ENCODE results near the gene SNX9. TPM values are rescaled to one million over a fixed set of nuclear protein-coding genes. Genes with fewer than 3 reads are reported as not detected.
A peak's percentile ranks its signal among the peaks of the same experiment; 100 is the strongest.

The SNX9 gene
- polyA plus RNA-seq, 1 donor (not counting 4 experiments of a cell fraction or from before 2014, with no cell fraction given): 37.8 TPM

- Histone ChIP-seq H3K27ac (ENCODE audit: control insufficient read depth, insufficient read depth, low read length) (peak overlapping the region; percentile 84), H3K9ac (ENCODE audit: control insufficient read depth, extremely low read depth, insufficient read depth, low read length) (peak overlapping the region; percentile 54), H2AFZ (ENCODE audit: control insufficient read depth, low read length) (no peak overlapping the region)
Measured at GRCh38 chr6:157839606-157840005, 16.6 kb downstream of the SNX9 start.

DNA sequence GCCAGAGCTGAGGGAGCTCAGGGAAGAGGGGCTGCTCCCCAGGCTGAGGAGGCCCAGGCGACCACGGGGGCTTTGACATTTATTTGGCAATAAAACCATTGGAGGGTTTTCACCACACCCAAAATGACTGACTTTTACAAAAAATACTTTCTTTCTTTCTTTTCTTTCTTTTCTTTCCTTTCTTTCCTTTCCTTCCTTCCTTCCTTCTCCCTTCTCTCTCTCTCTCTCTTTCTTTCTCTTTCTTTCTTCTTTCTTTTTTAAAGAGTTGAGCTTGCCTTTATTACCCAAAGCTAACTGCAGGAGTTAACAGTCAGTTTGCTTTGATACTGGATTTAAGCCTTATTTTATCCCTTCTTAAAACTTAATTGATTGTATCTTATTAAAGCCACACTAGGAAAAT, 17.2 kb downstream of the SNX9 start:
- Histone ChIP-seq H3K27ac (ENCODE audit: control insufficient read depth, insufficient read depth, low read length) (peak overlapping the region; percentile 84), H4K20me1 (ENCODE audit: control insufficient read depth, extremely low read depth, insufficient read depth, low read length) (no peaks in the 10 kb centered on the region), H2AFZ (ENCODE audit: control insufficient read depth, low read length) (no peak overlapping the region), H3K4me2 (ENCODE audit: control insufficient read depth, extremely low read depth, insufficient read depth, low read depth, low read length) (peak overlapping the region; percentile 75), H3K9ac (ENCODE audit: control insufficient read depth, extremely low read depth, insufficient read depth, low read length) (peak overlapping the region; percentile 41), H3K9me1 (ENCODE audit: control insufficient read depth, extremely low read depth, insufficient read depth, low read length) (no peaks in the 10 kb centered on the region), H3K4me3 (ENCODE audit: control insufficient read depth in 2 of 3, extremely low read depth in 1 of 3, insufficient read depth in 2 of 3, low read depth in 1 of 3, low read length in 3 of 3) (peak overlapping the region in 1 of 3 experiments; percentile 58), H3K36me3 (ENCODE audit: control insufficient read depth in 2 of 2, extremely low read depth in 1 of 2, insufficient read depth in 2 of 2, low read length in 2 of 2) (peaks cover 0 to 2% of the 10 kb centered on the region in 2 experiments), H3K27me3 (ENCODE audit: control insufficient read depth, extremely low read depth, insufficient read depth, low read length) (no peaks in the 10 kb centered on the region), H3K79me2 (ENCODE audit: control insufficient read depth, insufficient read depth, low read length) (peaks cover 95% of the 10 kb centered on the region), H3K4me1 (ENCODE audit: control insufficient read depth, extremely low read depth, insufficient read depth, low read length) (peaks cover 71% of the 10 kb centered on the region), H3K9me3 (ENCODE audit: control insufficient read depth, low read depth, low read length) (no peaks in the 10 kb centered on the region)
- DNase-seq (ENCODE audit: low read depth, low spot score) (no peak), FAIRE-seq (no peak)
- TF ChIP-seq EZH2 (IDR thresholded peaks at IDR 0.05; ENCODE audit: low read length) (no peak), CTCF (optimal IDR thresholded peaks at IDR 0.05 in 1 of 3, IDR thresholded peaks at IDR 0.05 in 1 of 3, conservative IDR thresholded peaks at IDR 0.05 in 1 of 3; ENCODE audit: extremely low read depth in 1 of 3, insufficient read depth in 2 of 3, low read length in 3 of 3) (no peak)
- dilution Hi-C loops (cut with MboI; ENCODE audit: extremely low pct_ligation_motif_present, low sequenced_read_pairs): no loop called here

More at GRCh38 chr6:157839606-157840005, 16.6 kb downstream of the SNX9 start:
- peak overlapping the region; percentile 75 for H3K4me2 ChIP-seq (ENCODE audit: control insufficient read depth, extremely low read depth, insufficient read depth, low read depth, low read length)
- H3K4me1 ChIP-seq (ENCODE audit: control insufficient read depth, extremely low read depth, insufficient read depth, low read length): peaks cover 68% of the 10 kb centered on the region
- no peaks in the 10 kb centered on the region for H3K27me3 ChIP-seq (ENCODE audit: control insufficient read depth, extremely low read depth, insufficient read depth, low read length)
- H3K9me3 ChIP-seq (ENCODE audit: control insufficient read depth, low read depth, low read length): no peaks in the 10 kb centered on the region
- no peaks in the 10 kb centered on the region for H3K9me1 ChIP-seq (ENCODE audit: control insufficient read depth, extremely low read depth, insufficient read depth, low read length)
- H3K36me3 ChIP-seq (ENCODE audit: control insufficient read depth in 2 of 2, extremely low read depth in 1 of 2, insufficient read depth in 2 of 2, low read length in 2 of 2): peaks cover 0 to 2% of the 10 kb centered on the region in 2 experiments
- DNase-seq (ENCODE audit: low read depth, low spot score): no peak
- dilution Hi-C loops (cut with MboI; ENCODE audit: extremely low pct_ligation_motif_present, low sequenced_read_pairs): no loop called here
- peak overlapping the region in 1 of 3 experiments; percentile 29 for H3K4me3 ChIP-seq (ENCODE audit: control insufficient read depth in 2 of 3, extremely low read depth in 1 of 3, insufficient read depth in 2 of 3, low read depth in 1 of 3, low read length in 3 of 3)
- no peak for TF ChIP-seq EZH2 (IDR thresholded peaks at IDR 0.05; ENCODE audit: low read length)
- no peak for TF ChIP-seq CTCF (optimal IDR thresholded peaks at IDR 0.05 in 1 of 3, IDR thresholded peaks at IDR 0.05 in 1 of 3, conservative IDR thresholded peaks at IDR 0.05 in 1 of 3; ENCODE audit: extremely low read depth in 1 of 3, insufficient read depth in 2 of 3, low read length in 3 of 3)
- peaks cover 94% of the 10 kb centered on the region for H3K79me2 ChIP-seq (ENCODE audit: control insufficient read depth, insufficient read depth, low read length)
- no peaks in the 10 kb centered on the region for H4K20me1 ChIP-seq (ENCODE audit: control insufficient read depth, extremely low read depth, insufficient read depth, low read length)
- no peak for FAIRE-seq
